ENCODE results near the gene VPS29.

DNA sequence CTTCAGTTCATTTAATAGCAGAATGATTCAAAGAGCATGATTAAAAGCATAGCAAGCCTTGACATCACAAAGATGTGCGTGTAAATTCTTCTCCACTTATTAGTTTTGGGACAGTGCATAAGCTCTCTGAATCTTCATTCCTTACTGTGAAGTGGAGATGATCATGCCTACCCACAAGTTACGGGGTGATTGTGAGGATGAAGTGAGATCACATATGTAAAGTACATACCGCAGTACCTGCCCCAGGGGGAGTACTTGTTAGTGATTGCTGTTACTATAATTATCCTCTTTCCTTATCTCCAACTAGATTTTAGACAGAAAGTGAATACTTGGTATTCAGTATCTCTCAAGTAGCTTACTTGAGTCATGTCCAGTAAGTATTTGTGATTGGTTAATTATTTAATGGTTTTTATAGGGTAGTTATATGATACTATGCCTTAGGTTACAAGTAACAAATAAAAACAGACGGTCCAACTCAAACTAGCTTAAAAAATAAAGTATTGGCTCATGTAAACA is 6.2 kb upstream of the VPS29 start:
- no peak for TF ChIP-seq EZH2 (IDR thresholded peaks at IDR 0.05; ENCODE audit: low read length)
- TF ChIP-seq, protein P1, sequence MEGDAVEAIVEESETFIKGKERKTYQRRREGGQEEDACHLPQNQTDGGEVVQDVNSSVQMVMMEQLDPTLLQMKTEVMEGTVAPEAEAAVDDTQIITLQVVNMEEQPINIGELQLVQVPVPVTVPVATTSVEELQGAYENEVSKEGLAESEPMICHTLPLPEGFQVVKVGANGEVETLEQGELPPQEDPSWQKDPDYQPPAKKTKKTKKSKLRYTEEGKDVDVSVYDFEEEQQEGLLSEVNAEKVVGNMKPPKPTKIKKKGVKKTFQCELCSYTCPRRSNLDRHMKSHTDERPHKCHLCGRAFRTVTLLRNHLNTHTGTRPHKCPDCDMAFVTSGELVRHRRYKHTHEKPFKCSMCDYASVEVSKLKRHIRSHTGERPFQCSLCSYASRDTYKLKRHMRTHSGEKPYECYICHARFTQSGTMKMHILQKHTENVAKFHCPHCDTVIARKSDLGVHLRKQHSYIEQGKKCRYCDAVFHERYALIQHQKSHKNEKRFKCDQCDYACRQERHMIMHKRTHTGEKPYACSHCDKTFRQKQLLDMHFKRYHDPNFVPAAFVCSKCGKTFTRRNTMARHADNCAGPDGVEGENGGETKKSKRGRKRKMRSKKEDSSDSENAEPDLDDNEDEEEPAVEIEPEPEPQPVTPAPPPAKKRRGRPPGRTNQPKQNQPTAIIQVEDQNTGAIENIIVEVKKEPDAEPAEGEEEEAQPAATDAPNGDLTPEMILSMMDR (optimal IDR thresholded peaks at IDR 0.05 in 1 of 3, IDR thresholded peaks at IDR 0.05 in 1 of 3, conservative IDR thresholded peaks at IDR 0.05 in 1 of 3; ENCODE audit: extremely low read depth in 1 of 3, insufficient read depth in 2 of 3, low read length in 3 of 3) = no peak

Data from keratinocyte (primary cell).